Spleen (tissue), 11 donors: ENCODE results near the gene RBM12. TPM values are rescaled to one million over a fixed set of nuclear protein-coding genes. Genes with fewer than 3 reads are reported as not detected.

Experiments used
- DNase-seq: peaks from one replicate; pipeline ENCODE4 v3.0.0-alpha.2; 2020
- H3K27ac ChIP-seq, 8 donors: fragments of 200-600 bp; sonication (generic) in 7 of 8; 1 replicate in 4 of 8; 2 replicates in 4 of 8; pipeline versions ENCODE4 v1.5.0 to v1.8.0; 2016 to 2021; ENCODE audit warnings: inconsistent platforms in 4 of 8, mild to moderate bottlenecking in 4 of 8, moderate library complexity in 1 of 8
- H3K27me3 ChIP-seq, 7 donors: fragments of 200-600 bp; sonication (generic) in 6 of 7; replicated peaks in 1 of 7; 1 replicate in 4 of 7; 2 replicates in 3 of 7; pipeline versions ENCODE4 v1.5.0 to v1.8.0; 2016 to 2021; ENCODE audit warnings: inconsistent platforms in 3 of 7, mild to moderate bottlenecking in 1 of 7
- H3K36me3 ChIP-seq, 6 donors: fragments of 200-600 bp; sonication (generic) in 5 of 6; 1 replicate in 4 of 6; 2 replicates in 2 of 6; pipeline versions ENCODE4 v1.5.0 to v1.8.0; 2016 to 2021; ENCODE audit warnings: inconsistent platforms in 2 of 6
- H3K4me1 ChIP-seq, 6 donors: fragments of 200-600 bp; sonication (generic) in 5 of 6; 1 replicate in 3 of 6; 2 replicates in 3 of 6; pipeline versions ENCODE4 v1.5.0 to v1.8.0; 2016 to 2021; ENCODE audit warnings: inconsistent platforms in 3 of 6
- H3K4me3 ChIP-seq, 8 donors: fragments of 200-600 bp; sonication (generic) in 7 of 8; 1 replicate in 4 of 8; 2 replicates in 4 of 8; pipeline versions ENCODE4 v1.5.0 to v1.8.0; 2016 to 2021; ENCODE audit warnings: inconsistent platforms in 4 of 8, mild to moderate bottlenecking in 4 of 8, moderate library complexity in 2 of 8
- H3K9me3 ChIP-seq, 8 donors: fragments of 200-600 bp; sonication (generic) in 7 of 8; 1 replicate in 4 of 8; 2 replicates in 4 of 8; pipeline versions ENCODE4 v1.5.0 to v1.8.0; 2016 to 2021; ENCODE audit warnings: inconsistent platforms in 4 of 8
- POLR2A ChIP-seq, 3 donors: fragments of 450-650 bp; IDR thresholded peaks; one replicate each; pipeline ENCODE4 v1.5.1; 2017; ENCODE audit warnings: antibody characterized with exemption in 3 of 3, mild to moderate bottlenecking in 1 of 3
- POLR2AphosphoS5 ChIP-seq, 3 donors: sonication (generic); formaldehyde crosslinking; IDR thresholded peaks; one replicate each; pipeline ENCODE4 v1.5.1; 2017; ENCODE audit warnings: antibody characterized with exemption in 3 of 3
- WGBS, 5 donors: extraction: QIAGEN DNeasy Blood & Tissue Kit in 3 of 5; methylation state at CpG; one replicate each; pipeline versions ENCODE4 v1.1.5 to v1.1.7; 2013 to 2018; 5-methylcytosine and 5-hydroxymethylcytosine counted together
- intact Hi-C: fragments of 100-400 bp; cut with DNase I; formaldehyde crosslinking; loops from one replicate; pipeline ENCODE4 v1.15.0; 2023; ENCODE audit warnings: low total_unique reads
- polyA plus RNA-seq, 3 donors: library from polyadenylated mRNA; stranded (reverse); fragments of 200-250 nt; gene quantifications; one replicate each; pipeline ENCODE4 v1.2.1, GENCODE V29; 2013
- total RNA-seq, 7 donors: library from RNA; depleted of rRNA in 3 of 7; stranded (reverse); fragments of >200 nt in 3 of 7; fragmentation: NEBNext Ultra II Directional in 4 of 7; extraction: Animal tissue kit (Norgen Biotek cat#: 25700) in 4 of 7; gene quantifications; one replicate each; pipeline versions ENCODE4 v1.1.0 to v1.2.1, GENCODE V29; 2016 to 2021
- TF ChIP-seq, protein P1 (sequence below), 11 experiments: fragments of 200-600 bp in 7 of 11; fragments of 450-650 bp in 4 of 11; sonication (generic) in 4 of 11; IDR thresholded peaks in 8 of 11; conservative IDR thresholded peaks in 3 of 11; 1 replicate in 7 of 11; 2 replicates in 4 of 11; pipeline versions ENCODE4 v1.4.0 to v1.8.0; 2016 to 2021; ENCODE audit warnings: antibody characterized with exemption in 11 of 11, inconsistent platforms in 4 of 11, mild to moderate bottlenecking in 1 of 11
- donor health status: healthy with polysubstance abuse.
- donor health status: DM: no; HTN: no; CAD: no; lungs with moderate emphysema.
- donor health status: DM: no; HTN: no; CAD: no.
- donor health status: Bipolar disorder and iron deficiency.
- donor health status: healthy.
- donor health status: DM: no; HTN: no; CAD: no.
- donor health status: DM: yes; HTN: yes; CAD: no.

RBM12 gene
- total and polyA plus RNA-seq, 10 donors = 10.6 to 100 (median 51.4) TPM

DNA sequence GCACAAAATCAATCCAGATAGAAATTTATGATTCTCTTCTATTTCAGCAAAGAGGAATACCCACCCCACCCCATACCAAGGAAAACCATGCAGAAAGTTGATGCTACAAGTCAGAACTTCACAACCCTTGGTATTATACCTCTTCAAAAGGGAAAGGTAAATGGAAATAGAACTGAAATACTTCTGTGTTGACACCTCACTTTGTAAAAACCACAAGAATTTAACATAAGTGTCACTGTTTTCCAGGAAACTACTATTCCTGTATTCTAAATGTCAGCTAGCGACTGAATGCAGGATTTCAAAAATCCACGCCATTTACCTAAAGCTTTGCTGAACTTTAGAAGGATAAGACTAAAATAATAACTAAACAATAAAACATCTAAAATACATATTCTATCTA is 3.6 kb downstream of the RBM12 start:
- Histone ChIP-seq H3K27me3 (no peaks in the 10 kb centered on the region), H3K9me3 (no peaks in the 10 kb centered on the region), H3K36me3 (peaks cover 0 to 13% (median 0%) of the 10 kb centered on the region in 6 donors), H3K27ac (peak overlapping the region in 4 of 8 donors; percentile 40 to 100 (median 75)), H3K4me1 (peaks cover 58 to 87% (median 80%) of the 10 kb centered on the region in 6 donors), H3K4me3 (peak overlapping the region in 2 of 8 donors; percentile 72 to 85)
- intact Hi-C loops = loop anchor here (5.0 kb wide), 1 partner anchor 44 kb away; the partner anchor contains the start of gene SPAG4
- TF ChIP-seq POLR2A (IDR thresholded peaks at IDR 0.05) = no peak
- TF ChIP-seq POLR2AphosphoS5 (IDR thresholded peaks at IDR 0.05) = no peak
- TF ChIP-seq, protein P1, sequence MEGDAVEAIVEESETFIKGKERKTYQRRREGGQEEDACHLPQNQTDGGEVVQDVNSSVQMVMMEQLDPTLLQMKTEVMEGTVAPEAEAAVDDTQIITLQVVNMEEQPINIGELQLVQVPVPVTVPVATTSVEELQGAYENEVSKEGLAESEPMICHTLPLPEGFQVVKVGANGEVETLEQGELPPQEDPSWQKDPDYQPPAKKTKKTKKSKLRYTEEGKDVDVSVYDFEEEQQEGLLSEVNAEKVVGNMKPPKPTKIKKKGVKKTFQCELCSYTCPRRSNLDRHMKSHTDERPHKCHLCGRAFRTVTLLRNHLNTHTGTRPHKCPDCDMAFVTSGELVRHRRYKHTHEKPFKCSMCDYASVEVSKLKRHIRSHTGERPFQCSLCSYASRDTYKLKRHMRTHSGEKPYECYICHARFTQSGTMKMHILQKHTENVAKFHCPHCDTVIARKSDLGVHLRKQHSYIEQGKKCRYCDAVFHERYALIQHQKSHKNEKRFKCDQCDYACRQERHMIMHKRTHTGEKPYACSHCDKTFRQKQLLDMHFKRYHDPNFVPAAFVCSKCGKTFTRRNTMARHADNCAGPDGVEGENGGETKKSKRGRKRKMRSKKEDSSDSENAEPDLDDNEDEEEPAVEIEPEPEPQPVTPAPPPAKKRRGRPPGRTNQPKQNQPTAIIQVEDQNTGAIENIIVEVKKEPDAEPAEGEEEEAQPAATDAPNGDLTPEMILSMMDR (IDR thresholded peaks at IDR 0.05 in 8 of 11, conservative IDR thresholded peaks at IDR 0.05 in 3 of 11) = no peak
- DNase-seq = no peak
- 37 to 56% (median 45%) methylated on average over 2 of the region's 2 CpGs for whole genome bisulfite sequencing, 5 donors

DNA sequence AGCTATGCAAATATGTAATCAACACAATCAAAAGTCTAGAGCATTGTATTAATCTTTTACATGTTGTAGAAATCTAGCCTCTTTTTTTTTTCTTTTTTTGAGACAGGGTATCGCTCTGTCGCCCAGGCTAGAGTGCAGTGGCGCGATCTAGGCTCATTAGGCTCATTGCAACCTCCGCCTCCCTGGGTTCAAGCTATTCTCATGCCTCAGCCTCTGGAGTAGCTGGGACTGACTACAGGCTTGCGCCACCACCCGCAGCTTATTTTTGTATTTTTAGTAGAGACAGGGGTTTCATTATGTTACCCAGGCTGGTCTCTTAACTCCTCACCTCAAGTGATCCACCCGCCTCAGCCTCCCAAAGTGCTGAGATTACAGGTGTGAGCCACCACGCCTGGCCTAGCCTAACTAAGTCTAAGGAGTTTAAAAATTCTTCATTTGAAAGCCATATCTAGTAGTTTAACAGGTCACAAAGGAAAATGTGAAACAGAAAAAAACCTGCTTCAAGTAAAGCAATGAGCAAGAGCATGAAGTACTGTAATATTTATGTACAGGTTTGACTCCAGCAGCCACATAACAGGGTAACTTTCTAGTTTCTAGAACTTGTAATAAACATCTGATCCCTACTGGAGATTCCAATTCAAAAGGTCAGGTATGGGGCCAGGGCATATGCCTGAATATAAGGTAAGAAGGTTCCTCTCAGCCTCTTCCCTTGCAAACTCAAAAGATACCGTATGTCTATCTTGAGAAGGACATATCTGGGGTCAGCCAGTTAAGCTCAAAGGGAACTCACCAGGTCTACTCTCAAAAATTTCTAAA is 4.4 kb downstream of the RBM12 start:
- Histone ChIP-seq H3K27ac (peak overlapping the region in 4 of 8 donors; percentile 15 to 100 (median 46)), H3K4me1 (peaks cover 58 to 90% (median 83%) of the 10 kb centered on the region in 6 donors), H3K36me3 (peaks cover 0 to 17% (median 1%) of the 10 kb centered on the region in 6 donors), H3K9me3 (no peaks in the 10 kb centered on the region), H3K4me3 (peak overlapping the region in 1 of 8 donors; percentile 85), H3K27me3 (no peaks in the 10 kb centered on the region)
- intact Hi-C loops = loop anchor here (5.0 kb wide), 1 partner anchor 43 kb away; the partner anchor contains the start of gene SPAG4
- DNase-seq = no peak
- 85 to 89% (median 86%) methylated on average over 10 of the region's 10 CpGs for WGBS, 5 donors
- TF ChIP-seq POLR2AphosphoS5 (IDR thresholded peaks at IDR 0.05) = no peak
- TF ChIP-seq, protein P1 (IDR thresholded peaks at IDR 0.05 in 8 of 11, conservative IDR thresholded peaks at IDR 0.05 in 3 of 11) = no peak
- no peak for TF ChIP-seq POLR2A (IDR thresholded peaks at IDR 0.05)

DNA sequence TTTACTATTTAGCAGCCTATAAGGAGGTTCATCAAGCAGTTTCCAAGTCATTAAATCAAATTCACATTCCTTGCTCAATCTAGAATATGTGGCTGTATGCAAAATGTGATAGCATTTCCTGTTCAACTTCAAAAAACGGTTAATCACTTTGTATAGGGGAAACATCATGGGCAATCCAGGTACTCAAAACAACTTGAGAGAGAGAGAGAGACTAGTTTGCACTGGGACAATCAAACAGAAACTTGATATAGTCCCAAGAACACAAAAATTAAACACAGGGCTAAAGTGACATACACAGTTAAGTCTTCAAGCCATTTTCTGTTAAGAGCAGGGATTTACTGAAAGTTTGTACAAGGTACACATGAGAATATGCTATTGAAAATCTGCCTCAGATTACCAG is 7.4 kb downstream of the RBM12 start:
- H3K4me3 ChIP-seq = no peak overlapping the region
- H3K27me3 ChIP-seq = no peaks in the 10 kb centered on the region
- DNase-seq = no peak
- intact Hi-C loops = no loop called here
- peaks cover 0 to 48% (median 31%) of the 10 kb centered on the region in 6 donors for H3K36me3 ChIP-seq
- H3K9me3 ChIP-seq = no peaks in the 10 kb centered on the region
- H3K27ac ChIP-seq = no peak overlapping the region
- peaks cover 46 to 97% (median 67%) of the 10 kb centered on the region in 6 donors for H3K4me1 ChIP-seq
- no peak for TF ChIP-seq POLR2A (IDR thresholded peaks at IDR 0.05)
- TF ChIP-seq POLR2AphosphoS5 (IDR thresholded peaks at IDR 0.05) = no peak
- TF ChIP-seq, protein P1 (IDR thresholded peaks at IDR 0.05 in 8 of 11, conservative IDR thresholded peaks at IDR 0.05 in 3 of 11) = no peak
- 0 to 11% (median 5%) methylated on average over 1 of the region's 1 CpG for WGBS, 5 donors

DNA sequence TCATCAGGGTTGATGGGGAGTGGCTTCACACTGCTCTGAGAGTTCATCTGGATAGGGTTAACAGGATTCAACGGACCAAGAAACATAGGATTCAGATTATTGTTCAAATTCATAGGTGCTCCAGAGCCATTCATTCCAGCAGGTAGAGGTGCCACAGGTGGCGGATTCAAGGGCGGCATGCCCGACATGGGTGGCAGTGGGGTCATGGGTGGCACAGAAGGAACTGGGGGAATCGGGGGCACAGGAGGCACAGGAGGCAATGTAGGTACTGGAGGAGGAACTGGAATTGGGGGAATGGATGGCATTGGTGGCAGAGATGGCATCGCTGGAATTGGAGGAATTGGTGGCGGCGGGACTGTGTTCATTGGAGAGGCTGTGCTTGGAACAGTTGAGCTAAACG is 10.3 kb downstream of the RBM12 start:
- DNase-seq = no peak
- H3K27me3 ChIP-seq = no peaks in the 10 kb centered on the region
- no peak overlapping the region for H3K27ac ChIP-seq
- peaks cover 0 to 73% (median 39%) of the 10 kb centered on the region in 6 donors for H3K36me3 ChIP-seq
- no peak overlapping the region for H3K4me3 ChIP-seq
- 91 to 99% (median 96%) methylated on average over 9 of the region's 9 CpGs for WGBS, 5 donors
- H3K4me1 ChIP-seq = peaks cover 25 to 97% (median 50%) of the 10 kb centered on the region in 6 donors
- intact Hi-C loops = no loop called here
- no peaks in the 10 kb centered on the region for H3K9me3 ChIP-seq
- TF ChIP-seq POLR2A (IDR thresholded peaks at IDR 0.05) (no peak), POLR2AphosphoS5 (IDR thresholded peaks at IDR 0.05) (peak in 2 of 3 donors; percentile 27 to 33)
